Spleen (tissue), 11 donors: ENCODE results near the gene EPS8. TPM values are rescaled to one million over a fixed set of nuclear protein-coding genes. Genes with fewer than 3 reads are reported as not detected.

Source experiments
- DNase-seq: peaks from one replicate; pipeline ENCODE4 v3.0.0-alpha.2; 2020
- H3K27ac ChIP-seq, 8 donors: fragments of 200-600 bp; sonication (generic) in 7 of 8; 1 replicate in 4 of 8; 2 replicates in 4 of 8; pipeline versions ENCODE4 v1.5.0 to v1.8.0; 2016 to 2021; ENCODE audit warnings: inconsistent platforms in 4 of 8, mild to moderate bottlenecking in 4 of 8, moderate library complexity in 1 of 8
- H3K27me3 ChIP-seq, 7 donors: fragments of 200-600 bp; sonication (generic) in 6 of 7; replicated peaks in 1 of 7; 1 replicate in 4 of 7; 2 replicates in 3 of 7; pipeline versions ENCODE4 v1.5.0 to v1.8.0; 2016 to 2021; ENCODE audit warnings: inconsistent platforms in 3 of 7, mild to moderate bottlenecking in 1 of 7
- H3K36me3 ChIP-seq, 6 donors: fragments of 200-600 bp; sonication (generic) in 5 of 6; 1 replicate in 4 of 6; 2 replicates in 2 of 6; pipeline versions ENCODE4 v1.5.0 to v1.8.0; 2016 to 2021; ENCODE audit warnings: inconsistent platforms in 2 of 6
- H3K4me1 ChIP-seq, 6 donors: fragments of 200-600 bp; sonication (generic) in 5 of 6; 1 replicate in 3 of 6; 2 replicates in 3 of 6; pipeline versions ENCODE4 v1.5.0 to v1.8.0; 2016 to 2021; ENCODE audit warnings: inconsistent platforms in 3 of 6
- H3K4me3 ChIP-seq, 8 donors: fragments of 200-600 bp; sonication (generic) in 7 of 8; 1 replicate in 4 of 8; 2 replicates in 4 of 8; pipeline versions ENCODE4 v1.5.0 to v1.8.0; 2016 to 2021; ENCODE audit warnings: inconsistent platforms in 4 of 8, mild to moderate bottlenecking in 4 of 8, moderate library complexity in 2 of 8
- H3K9me3 ChIP-seq, 8 donors: fragments of 200-600 bp; sonication (generic) in 7 of 8; 1 replicate in 4 of 8; 2 replicates in 4 of 8; pipeline versions ENCODE4 v1.5.0 to v1.8.0; 2016 to 2021; ENCODE audit warnings: inconsistent platforms in 4 of 8
- CTCF ChIP-seq, 11 experiments: fragments of 200-600 bp in 7 of 11; fragments of 450-650 bp in 4 of 11; sonication (generic) in 4 of 11; IDR thresholded peaks in 8 of 11; conservative IDR thresholded peaks in 3 of 11; 1 replicate in 7 of 11; 2 replicates in 4 of 11; pipeline versions ENCODE4 v1.4.0 to v1.8.0; 2016 to 2021; ENCODE audit warnings: antibody characterized with exemption in 11 of 11, inconsistent platforms in 4 of 11, mild to moderate bottlenecking in 1 of 11
- POLR2A ChIP-seq, 3 donors: fragments of 450-650 bp; IDR thresholded peaks; one replicate each; pipeline ENCODE4 v1.5.1; 2017; ENCODE audit warnings: antibody characterized with exemption in 3 of 3, mild to moderate bottlenecking in 1 of 3
- POLR2AphosphoS5 ChIP-seq, 3 donors: sonication (generic); formaldehyde crosslinking; IDR thresholded peaks; one replicate each; pipeline ENCODE4 v1.5.1; 2017; ENCODE audit warnings: antibody characterized with exemption in 3 of 3
- WGBS, 5 donors: extraction: QIAGEN DNeasy Blood & Tissue Kit in 3 of 5; methylation state at CpG; one replicate each; pipeline versions ENCODE4 v1.1.5 to v1.1.7; 2013 to 2018; 5-methylcytosine and 5-hydroxymethylcytosine counted together
- intact Hi-C: fragments of 100-400 bp; cut with DNase I; formaldehyde crosslinking; loops from one replicate; pipeline ENCODE4 v1.15.0; 2023; ENCODE audit warnings: low total_unique reads
- polyA plus RNA-seq, 3 donors: library from polyadenylated mRNA; stranded (reverse); fragments of 200-250 nt; gene quantifications; one replicate each; pipeline ENCODE4 v1.2.1, GENCODE V29; 2013
- total RNA-seq, 7 donors: library from RNA; depleted of rRNA in 3 of 7; stranded (reverse); fragments of >200 nt in 3 of 7; fragmentation: NEBNext Ultra II Directional in 4 of 7; extraction: Animal tissue kit (Norgen Biotek cat#: 25700) in 4 of 7; gene quantifications; one replicate each; pipeline versions ENCODE4 v1.1.0 to v1.2.1, GENCODE V29; 2016 to 2021
- donor health status: healthy with polysubstance abuse.
- donor health status: DM: no; HTN: no; CAD: no; lungs with moderate emphysema.
- donor health status: DM: no; HTN: no; CAD: no.
- donor health status: Bipolar disorder and iron deficiency.
- donor health status: healthy.
- donor health status: DM: no; HTN: no; CAD: no.
- donor health status: DM: yes; HTN: yes; CAD: no.

Gene EPS8
- total and polyA plus RNA-seq, 10 donors, result 4.6 to 90.5 (median 30.9) TPM

- intact Hi-C loops, result no loop called here
- H3K4me1 ChIP-seq, result peaks cover 0 to 36% (median 6%) of the 10 kb centered on the region in 6 donors
- H3K4me3 ChIP-seq, result no peak overlapping the region
- DNase-seq, result no peak
- TF ChIP-seq CTCF (IDR thresholded peaks at IDR 0.05 in 8 of 11, conservative IDR thresholded peaks at IDR 0.05 in 3 of 11) (no peak), POLR2AphosphoS5 (IDR thresholded peaks at IDR 0.05) (no peak), POLR2A (IDR thresholded peaks at IDR 0.05) (no peak)
- H3K27ac ChIP-seq, result no peak overlapping the region
- H3K36me3 ChIP-seq, result peaks cover 0 to 10% (median 0%) of the 10 kb centered on the region in 6 donors
- 65 to 79% (median 70%) methylated on average over 5 of the region's 5 CpGs for WGBS, 5 donors
- no peaks in the 10 kb centered on the region for H3K9me3 ChIP-seq
- H3K27me3 ChIP-seq, result no peaks in the 10 kb centered on the region
These were observed 191.9 kb downstream of the EPS8 start for GRCh38 chr12:15597125-15597830.

GRCh38 chr12:15596174-15596573 is 193.0 kb downstream of the EPS8 start:
- peaks cover 0 to 10% (median 0%) of the 10 kb centered on the region in 6 donors for H3K36me3 ChIP-seq
- peak overlapping the region in 5 of 8 donors; percentile 7 to 46 (median 23) for H3K27ac ChIP-seq
- peaks cover 0 to 36% (median 6%) of the 10 kb centered on the region in 6 donors for H3K4me1 ChIP-seq
- H3K9me3 ChIP-seq, result no peaks in the 10 kb centered on the region
- TF ChIP-seq CTCF (IDR thresholded peaks at IDR 0.05 in 8 of 11, conservative IDR thresholded peaks at IDR 0.05 in 3 of 11) (no peak), POLR2AphosphoS5 (IDR thresholded peaks at IDR 0.05) (no peak), POLR2A (IDR thresholded peaks at IDR 0.05) (no peak)
- WGBS, 5 donors, result 44 to 69% (median 58%) methylated on average over 5 of the region's 5 CpGs
- H3K27me3 ChIP-seq, result peaks cover 0 to 6% (median 0%) of the 10 kb centered on the region in 7 donors
- intact Hi-C loops, result no loop called here
- no peak overlapping the region for H3K4me3 ChIP-seq
- no peak for DNase-seq

GRCh38 chr12:15592934-15593333 is 196.3 kb downstream of the EPS8 start:
- Histone ChIP-seq H3K9me3 (no peaks in the 10 kb centered on the region), H3K36me3 (peaks cover 0 to 13% (median 0%) of the 10 kb centered on the region in 6 donors), H3K4me1 (peaks cover 3 to 24% (median 11%) of the 10 kb centered on the region in 6 donors), H3K27me3 (peaks cover 0 to 13% (median 0%) of the 10 kb centered on the region in 7 donors), H3K4me3 (no peak overlapping the region), H3K27ac (no peak overlapping the region)
- TF ChIP-seq POLR2AphosphoS5 (IDR thresholded peaks at IDR 0.05) (no peak), POLR2A (IDR thresholded peaks at IDR 0.05) (no peak), CTCF (IDR thresholded peaks at IDR 0.05 in 8 of 11, conservative IDR thresholded peaks at IDR 0.05 in 3 of 11) (no peak)
- intact Hi-C loops, result loop anchor here (5.0 kb wide), 1 partner anchor 264 kb away; no protein-coding TSS in a partner anchor
- 72 to 86% (median 80%) methylated on average over 4 of the region's 4 CpGs for WGBS, 5 donors
- no peak for DNase-seq

- no peak overlapping the region for H3K27ac ChIP-seq
- H3K36me3 ChIP-seq, result peaks cover 0 to 25% (median 0%) of the 10 kb centered on the region in 6 donors
- no peak overlapping the region for H3K4me3 ChIP-seq
- TF ChIP-seq CTCF (IDR thresholded peaks at IDR 0.05 in 8 of 11, conservative IDR thresholded peaks at IDR 0.05 in 3 of 11) (no peak), POLR2AphosphoS5 (IDR thresholded peaks at IDR 0.05) (no peak), POLR2A (IDR thresholded peaks at IDR 0.05) (no peak)
- intact Hi-C loops, result loop anchor here (5.0 kb wide), 1 partner anchor 265 kb away; no protein-coding TSS in a partner anchor
- H3K4me1 ChIP-seq, result peaks cover 3 to 15% (median 11%) of the 10 kb centered on the region in 6 donors
- WGBS, 5 donors, result 88 to 94% (median 92%) methylated on average over 5 of the region's 5 CpGs
- DNase-seq, result no peak
- H3K27me3 ChIP-seq, result peaks cover 0 to 13% (median 0%) of the 10 kb centered on the region in 7 donors
- no peaks in the 10 kb centered on the region for H3K9me3 ChIP-seq
These were observed 197.4 kb downstream of the EPS8 start for GRCh38 chr12:15591811-15592210.
